Testis (tissue), 3 donors: Measurements from ENCODE around the gene DPP6. TPM values are rescaled to one million over a fixed set of nuclear protein-coding genes. Genes with fewer than 3 reads are reported as not detected.

Experiments used
- DNase-seq: peaks from one replicate; pipeline ENCODE4 v3.0.0-alpha.2; 2019
- H3K27ac ChIP-seq, 2 donors: fragments of 200-600 bp; sonication (generic); one replicate each; pipeline ENCODE4 v1.5.1; 2019
- H3K27me3 ChIP-seq: fragments of 200-600 bp; sonication (generic); one replicate; pipeline ENCODE4 v1.5.1; 2019
- H3K36me3 ChIP-seq: fragments of 200-600 bp; sonication (generic); one replicate; pipeline ENCODE4 v1.5.1; 2017; ENCODE audit warnings: low read depth; ENCODE audit errors: missing control alignments
- H3K4me1 ChIP-seq: fragments of 200-600 bp; sonication (generic); one replicate; pipeline ENCODE4 v1.5.1; 2019
- H3K4me3 ChIP-seq, 2 donors: fragments of 200-600 bp; sonication (generic); one replicate each; pipeline ENCODE4 v1.5.1; 2017 to 2019
- H3K9me3 ChIP-seq: fragments of 200-600 bp; sonication (generic); one replicate; pipeline ENCODE4 v1.5.1; 2017
- CTCF ChIP-seq, 3 experiments: fragments of 450-650 bp in 2 of 3; fragments of 200-600 bp in 1 of 3; sonication (generic) in 1 of 3; IDR thresholded peaks; one replicate each; pipeline ENCODE4 v1.5.1; 2016 to 2019; ENCODE audit warnings: antibody characterized with exemption in 3 of 3, mild to moderate bottlenecking in 2 of 3, moderate library complexity in 1 of 3
- POLR2A ChIP-seq: fragments of 450-650 bp; IDR thresholded peaks from one replicate; pipeline ENCODE4 v1.6.1; 2017; ENCODE audit warnings: antibody characterized with exemption, mild to moderate bottlenecking, moderate library complexity
- WGBS, 2 donors: methylation state at CpG; one replicate each; pipeline ENCODE4 v1.1.5; 2018; 5-methylcytosine and 5-hydroxymethylcytosine counted together
- intact Hi-C: fragments of 100-400 bp; cut with DNase I; formaldehyde crosslinking; loops from one replicate; pipeline ENCODE4 v1.15.1; 2023; ENCODE audit warnings: low total_unique reads
- polyA plus RNA-seq: library from polyadenylated mRNA; stranded (reverse); fragments of 350-450 nt; fragmentation: Illumina TruSeq; extraction: RNeasy Lipid Tissue Mini Kit (QIAGEN cat#74804); gene quantifications from one replicate; pipeline ENCODE4 v1.2.3, GENCODE V29; 2014; ENCODE audit warnings: low read depth, low replicate concordance; ENCODE audit not compliant: insufficient read depth
- total RNA-seq, 2 donors: library from RNA; depleted of rRNA; stranded (reverse); fragments of >200 nt; gene quantifications; one replicate each; pipeline ENCODE4 v1.2.3, GENCODE V29; 2016

DPP6 gene
- total and polyA plus RNA-seq, 3 donors from 2014 or later, result 26.0 to 78.3 (median 52.8) TPM

GRCh38 chr7:154578336-154578735, 526.1 kb downstream of the DPP6 start:
- no peaks in the 10 kb centered on the region for H3K27me3 ChIP-seq
- H3K4me3 ChIP-seq, result no peak overlapping the region
- TF ChIP-seq POLR2A (no peak), CTCF (IDR thresholded peaks at IDR 0.05) (no peak)
- no peaks in the 10 kb centered on the region for H3K36me3 ChIP-seq
- 79 to 80% methylated on average over 5 to 6 of the region's 6 CpGs for WGBS, 2 donors
- no peak for DNase-seq
- no peaks in the 10 kb centered on the region for H3K4me1 ChIP-seq
- no peaks in the 10 kb centered on the region for H3K9me3 ChIP-seq
- H3K27ac ChIP-seq, result no peak overlapping the region
- intact Hi-C loops, result no loop called here

- no peak for TF ChIP-seq POLR2A
- TF ChIP-seq CTCF (IDR thresholded peaks at IDR 0.05), result no peak
- intact Hi-C loops, result no loop called here
- no peaks in the 10 kb centered on the region for H3K36me3 ChIP-seq
- no peak overlapping the region for H3K27ac ChIP-seq
- H3K27me3 ChIP-seq, result no peaks in the 10 kb centered on the region
- no peaks in the 10 kb centered on the region for H3K4me1 ChIP-seq
- no peak for DNase-seq
- no peak overlapping the region for H3K4me3 ChIP-seq
- 86 to 91% methylated on average over 9 of the region's 9 CpGs for WGBS, 2 donors
- H3K9me3 ChIP-seq, result no peaks in the 10 kb centered on the region
Observed at GRCh38 chr7:154579711-154580110, 527.5 kb downstream of the DPP6 start.

GRCh38 chr7:154581251-154581890, 529.2 kb downstream of the DPP6 start:
- Histone ChIP-seq H3K27ac (no peak overlapping the region), H3K27me3 (no peaks in the 10 kb centered on the region), H3K36me3 (no peaks in the 10 kb centered on the region), H3K9me3 (no peaks in the 10 kb centered on the region), H3K4me3 (no peak overlapping the region), H3K4me1 (no peaks in the 10 kb centered on the region)
- intact Hi-C loops, result no loop called here
- 90% methylated on average over 9 to 10 of the region's 10 CpGs for WGBS, 2 donors
- TF ChIP-seq CTCF (IDR thresholded peaks at IDR 0.05) (no peak), POLR2A (no peak)
- no peak for DNase-seq

- H3K36me3 ChIP-seq, result no peaks in the 10 kb centered on the region
- WGBS, 2 donors, result 84 to 95% methylated on average over 14 to 15 of the region's 15 CpGs
- DNase-seq, result no peak
- no peaks in the 10 kb centered on the region for H3K4me1 ChIP-seq
- TF ChIP-seq CTCF (IDR thresholded peaks at IDR 0.05), result no peak
- TF ChIP-seq POLR2A, result no peak
- no peak overlapping the region for H3K27ac ChIP-seq
- no peaks in the 10 kb centered on the region for H3K9me3 ChIP-seq
- intact Hi-C loops, result no loop called here
- H3K4me3 ChIP-seq, result no peak overlapping the region
- no peaks in the 10 kb centered on the region for H3K27me3 ChIP-seq
Observed at GRCh38 chr7:154583454-154583853, 531.3 kb downstream of the DPP6 start.
